Adrenal gland (tissue), 12 donors: ENCODE data around the gene ZMYM2. TPM values are rescaled to one million over a fixed set of nuclear protein-coding genes. Genes with fewer than 3 reads are reported as not detected.

Experiments
- DNase-seq, 7 donors: peaks; one replicate each; pipeline ENCODE4 v3.0.0-alpha.2; 2019 to 2020
- H3K27ac ChIP-seq, 5 donors: fragments of 200-600 bp; sonication (generic) in 4 of 5; 1 replicate in 3 of 5; 2 replicates in 2 of 5; pipeline versions ENCODE4 v1.5.1 to v1.8.0; 2016 to 2020; ENCODE audit warnings: mild to moderate bottlenecking in 1 of 5
- H3K27me3 ChIP-seq: fragments of 200-600 bp; 2 replicates; pipeline ENCODE4 v1.8.0; 2021
- H3K36me3 ChIP-seq, 2 donors: fragments of 200-600 bp; replicated peaks in 1 of 2; 1 replicate in 1 of 2; 2 replicates in 1 of 2; pipeline versions ENCODE4 v1.5.1 to v1.8.0; 2018 to 2022
- H3K4me1 ChIP-seq, 2 donors: fragments of 200-600 bp; replicated peaks in 1 of 2; 1 replicate in 1 of 2; 2 replicates in 1 of 2; pipeline versions ENCODE4 v1.5.1 to v1.8.0; 2018 to 2021
- H3K4me3 ChIP-seq, 4 donors: fragments of 200-600 bp; sonication (generic) in 3 of 4; one replicate each; pipeline ENCODE4 v1.5.1; 2016 to 2018
- H3K9me3 ChIP-seq, 3 donors: fragments of 200-600 bp; sonication (generic) in 1 of 3; replicated peaks in 1 of 3; 1 replicate in 2 of 3; 2 replicates in 1 of 3; pipeline versions ENCODE4 v1.5.1 to v1.8.0; 2016 to 2021
- CTCF ChIP-seq, 6 experiments: fragments of 450-650 bp in 4 of 6; fragments of 200-600 bp in 2 of 6; sonication (generic) in 1 of 6; IDR thresholded peaks; 1 replicate in 5 of 6; 2 replicates in 1 of 6; pipeline versions ENCODE4 v1.5.1 to v1.8.0; 2016 to 2021; ENCODE audit warnings: antibody characterized with exemption in 6 of 6, mild to moderate bottlenecking in 2 of 6, moderate library complexity in 1 of 6
- POLR2A ChIP-seq, 2 donors: fragments of 450-650 bp; IDR thresholded peaks; one replicate each; pipeline ENCODE4 v1.6.1; 2017; ENCODE audit warnings: antibody characterized with exemption in 2 of 2, mild to moderate bottlenecking in 2 of 2, moderate library complexity in 1 of 2
- WGBS, 4 donors: extraction: QIAGEN DNeasy Blood & Tissue Kit in 2 of 4; methylation state at CpG; one replicate each; pipeline versions ENCODE4 v1.1.5 to v1.1.7; 2013 to 2017; 5-methylcytosine and 5-hydroxymethylcytosine counted together
- intact Hi-C, 2 donors: fragments of 100-400 bp; cut with DNase I; formaldehyde crosslinking; loops; one replicate each; pipeline versions ENCODE4 v1.14.1 to v1.15.0; 2022 to 2023
- polyA plus RNA-seq, 3 donors: library from polyadenylated mRNA; stranded (reverse); fragments of 200-250 nt in 2 of 3; fragments of 350-450 nt in 1 of 3; fragmentation: Illumina TruSeq in 1 of 3; extraction: RNeasy Lipid Tissue Mini Kit (QIAGEN cat#74804) in 1 of 3; gene quantifications; one replicate each; pipeline ENCODE4 v1.2.3, GENCODE V29; 2013 to 2014
- total RNA-seq, 9 donors: library from RNA; depleted of rRNA in 4 of 9; stranded (reverse); fragments of >200 nt in 4 of 9; fragments of 120-200 nt in 1 of 9; fragmentation: NEBNext Ultra II Directional in 1 of 9; extraction: Animal tissue kit (Norgen Biotek cat#: 25700) in 1 of 9; gene quantifications; one replicate each; pipeline versions ENCODE4 v1.1.0 to v1.2.4, GENCODE V29; 2013 to 2023
- donor health status: healthy with polysubstance abuse.
- donor health status: Bipolar disorder and iron deficiency.
- donor health status: DM: yes; HTN: yes; CAD: no.
- donor health status: DM: no; HTN: no; CAD: no.
- donor health status: DM: no; HTN: no; CAD: no.
- donor health status: DM: yes; HTN: yes; CAD: no.

ZMYM2 gene
- total and polyA plus RNA-seq, 12 donors: 28.0 to 125 (median 73.8) TPM

GRCh38 chr13:19957320-19958154 lies 990 bp upstream of the ZMYM2 start:
- no peaks in the 10 kb centered on the region for H3K27me3 ChIP-seq
- no peaks in the 10 kb centered on the region for H3K36me3 ChIP-seq
- WGBS, 4 donors: 1 to 2% (median 1%) methylated on average over 21 to 65 of the region's 65 CpGs
- peak overlapping the region; percentile 7 to 93 (median 73) for H3K4me3 ChIP-seq
- H3K27ac ChIP-seq: peak overlapping the region; percentile 94 to 100 (median 99)
- TF ChIP-seq CTCF (IDR thresholded peaks at IDR 0.05): peak; percentile 80 to 91 (median 82)
- peak; percentile 55 to 77 for TF ChIP-seq POLR2A (IDR thresholded peaks at IDR 0.05)
- DNase-seq: peak; percentile 79 to 95 (median 87)
- intact Hi-C loops: no loop called here
- peaks cover 9 to 29% of the 10 kb centered on the region in 2 donors for H3K4me1 ChIP-seq
- H3K9me3 ChIP-seq: no peaks in the 10 kb centered on the region

- intact Hi-C loops: no loop called here
- H3K27me3 ChIP-seq: no peaks in the 10 kb centered on the region
- no peaks in the 10 kb centered on the region for H3K9me3 ChIP-seq
- 0 to 1% (median 0%) methylated on average over 9 to 61 of the region's 61 CpGs for WGBS, 4 donors
- TF ChIP-seq POLR2A (IDR thresholded peaks at IDR 0.05): no peak
- peak in 3 of 6 experiments; percentile 25 to 41 (median 28) for TF ChIP-seq CTCF (IDR thresholded peaks at IDR 0.05)
- H3K27ac ChIP-seq: peak overlapping the region; percentile 61 to 100 (median 97)
- peaks cover 9 to 45% of the 10 kb centered on the region in 2 donors for H3K4me1 ChIP-seq
- H3K36me3 ChIP-seq: no peaks in the 10 kb centered on the region
- peak overlapping the region; percentile 77 to 93 (median 90) for H3K4me3 ChIP-seq
- DNase-seq: peak; percentile 60 to 77 (median 65)
These were observed 759 bp downstream of the ZMYM2 start for GRCh38 chr13:19959141-19959830.

GRCh38 chr13:19959831-19960652 lies 1.5 kb downstream of the ZMYM2 start:
- Histone ChIP-seq H3K9me3 (no peaks in the 10 kb centered on the region), H3K4me1 (peaks cover 14 to 52% of the 10 kb centered on the region in 2 donors), H3K4me3 (peak overlapping the region in 3 of 4 donors; percentile 77 to 93 (median 90)), H3K27me3 (no peaks in the 10 kb centered on the region), H3K27ac (peak overlapping the region; percentile 61 to 100 (median 97)), H3K36me3 (no peaks in the 10 kb centered on the region)
- peak; percentile 41 to 92 for TF ChIP-seq POLR2A (IDR thresholded peaks at IDR 0.05)
- peak; percentile 80 to 95 (median 91) for TF ChIP-seq CTCF (IDR thresholded peaks at IDR 0.05)
- peak; percentile 86 to 95 (median 93) for DNase-seq
- 1 to 4% (median 2%) methylated on average over 9 to 13 of the region's 13 CpGs for WGBS, 4 donors
- intact Hi-C loops: no loop called here
